Stimulated activated CD4-positive, alpha-beta T cell treated with anti-CD3 and anti-CD28 coated beads, Interleukin-1b, Interleukin-23, amount 100 ng/mL, for 48 hours (primary cell): Measurements from ENCODE around the gene MBNL2.

ENCODE experiments used
- DNase-seq: peaks from one replicate; pipeline ENCODE4 v3.0.0-alpha.2; 2020

Gene MBNL2

DNA sequence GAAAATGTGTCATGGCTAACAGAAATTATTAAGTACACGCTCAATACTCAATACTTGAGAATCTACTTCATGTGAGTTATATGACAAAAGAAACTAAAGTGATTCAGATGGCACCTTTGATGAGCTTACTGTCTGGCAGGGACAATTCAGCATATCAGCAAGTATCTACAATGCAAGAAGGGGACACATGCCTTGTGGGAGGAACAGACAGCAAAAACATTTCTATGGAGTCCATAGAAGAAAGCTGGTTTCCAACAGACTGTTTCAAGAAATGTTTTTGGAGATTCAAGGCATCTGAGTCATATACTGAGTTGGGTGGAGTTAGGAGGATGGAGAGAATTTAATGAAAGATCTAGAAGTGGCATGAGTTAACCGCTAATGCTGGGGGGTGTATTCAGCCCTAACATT lies 54.7 kb downstream of the MBNL2 start:
- no peak for DNase-seq

DNA sequence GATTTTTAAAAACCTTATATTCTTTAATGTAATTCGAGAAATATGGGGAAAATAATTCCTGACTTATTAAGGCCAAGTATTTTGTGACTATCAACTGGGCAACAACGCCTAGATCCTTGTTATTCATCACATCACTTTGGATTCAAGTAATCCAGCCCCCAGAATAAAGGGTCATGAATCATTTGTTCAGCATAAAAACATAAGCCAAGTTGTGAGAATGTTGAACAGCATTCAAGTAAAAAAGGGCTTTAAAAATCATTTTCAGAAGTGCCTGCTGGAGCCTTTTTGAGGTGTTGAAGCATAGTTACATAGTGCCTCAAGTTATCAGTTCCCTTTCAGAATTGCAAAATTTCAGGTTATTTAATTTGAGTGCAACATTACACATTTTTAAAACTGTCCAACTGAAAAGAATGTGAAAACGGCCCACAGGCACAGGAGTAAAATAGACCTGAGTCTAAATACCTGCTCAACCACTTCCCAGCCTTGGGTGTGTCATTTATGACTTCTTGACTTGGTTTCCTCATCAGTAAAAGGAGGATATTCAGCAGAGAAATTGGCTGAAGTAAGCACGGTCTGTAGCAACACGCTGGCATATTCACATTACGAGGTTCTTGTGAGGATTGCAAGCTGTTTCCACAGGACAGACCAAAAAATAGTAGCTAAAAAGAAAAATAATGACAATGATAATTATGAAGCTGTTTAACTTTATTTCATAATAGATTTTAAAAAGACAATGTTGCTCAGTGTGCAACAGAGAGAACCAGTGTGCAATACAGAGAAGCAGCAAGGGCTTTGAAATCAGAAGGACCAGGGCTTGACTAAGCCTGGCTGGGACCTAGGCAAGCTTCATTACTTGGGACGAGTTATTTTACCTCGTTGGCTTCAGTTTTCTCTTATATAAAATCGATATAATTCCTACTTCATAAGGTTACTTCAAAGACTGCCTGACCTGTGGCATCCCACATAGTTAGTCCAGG lies 56.6 kb downstream of the MBNL2 start:
- no peak for DNase-seq

DNA sequence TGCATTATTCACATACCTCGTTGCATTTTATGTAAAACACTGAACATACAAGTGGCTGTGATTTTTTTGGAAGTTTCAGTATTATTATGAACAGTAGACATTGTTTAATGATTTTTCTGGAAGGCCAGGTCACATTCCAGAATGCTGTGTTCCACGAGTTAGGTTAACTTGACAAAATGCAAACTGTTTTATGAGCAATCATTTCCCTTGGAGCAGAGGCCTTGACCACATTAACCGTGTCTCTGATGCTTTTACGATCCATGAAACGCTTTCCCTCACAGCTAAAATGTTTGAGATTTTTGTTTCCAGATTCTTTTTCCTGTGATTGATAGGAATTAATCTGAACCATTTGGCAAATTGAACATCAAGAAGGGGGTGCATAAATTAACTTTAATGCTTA lies 57.8 kb downstream of the MBNL2 start:
- DNase-seq, result no peak

DNA sequence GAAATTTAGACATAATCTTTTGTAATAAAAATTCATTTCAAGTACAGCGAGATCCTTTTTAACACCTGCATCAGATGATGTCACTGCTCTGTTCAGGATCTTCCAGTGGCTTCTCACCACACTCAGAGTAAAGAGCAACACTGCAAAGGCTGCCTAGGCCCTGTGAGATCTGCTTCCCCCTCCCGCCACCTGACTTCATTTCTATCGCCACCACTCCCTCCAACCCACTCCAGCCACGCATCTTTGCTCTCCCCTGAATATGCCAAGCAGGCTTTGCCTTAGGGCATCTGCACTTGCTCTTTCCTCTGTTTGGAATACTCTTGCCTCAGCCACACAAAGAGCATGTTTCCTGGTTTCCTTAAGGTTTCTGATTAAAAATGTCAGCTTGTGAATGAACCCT lies 58.3 kb downstream of the MBNL2 start:
- no peak for DNase-seq

DNA sequence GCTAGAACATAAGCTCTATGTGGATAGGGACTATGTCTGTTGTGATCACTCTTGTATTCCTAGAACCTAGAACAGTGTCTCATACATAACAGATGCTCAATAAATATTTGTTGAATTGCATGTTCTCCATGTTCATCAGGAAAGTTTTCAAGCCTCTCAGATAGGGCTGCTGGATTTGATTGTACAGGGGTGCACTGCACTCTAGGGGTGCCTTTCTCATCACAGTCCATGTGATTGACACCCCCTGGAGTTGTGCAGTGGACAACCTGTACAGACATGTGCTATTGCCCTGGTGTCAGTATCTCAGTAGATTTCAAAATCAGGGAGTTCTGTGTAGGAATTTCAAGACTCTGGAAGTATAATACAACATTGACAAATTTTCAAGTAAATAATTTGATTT lies 58.9 kb downstream of the MBNL2 start:
- DNase-seq, result no peak

DNA sequence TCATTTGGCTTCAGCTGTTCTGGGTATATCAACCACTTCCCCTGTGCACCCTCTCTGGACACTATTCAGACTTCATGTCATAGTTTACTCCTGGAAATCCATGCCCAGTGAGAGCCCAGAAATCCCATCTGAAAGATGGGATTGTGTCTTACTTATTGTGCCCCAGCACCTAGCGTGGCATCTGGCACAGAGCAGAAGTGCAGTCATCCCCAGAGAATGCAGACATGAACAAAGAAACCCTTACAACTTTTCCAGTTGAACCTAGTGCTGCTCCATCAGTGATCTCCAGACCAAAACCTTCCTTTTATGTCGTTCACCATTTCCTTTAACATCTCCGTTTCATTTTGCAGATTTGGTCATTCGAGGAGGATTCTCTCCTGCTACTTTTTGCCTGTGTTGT lies 60.6 kb downstream of the MBNL2 start:
- no peak for DNase-seq

DNA sequence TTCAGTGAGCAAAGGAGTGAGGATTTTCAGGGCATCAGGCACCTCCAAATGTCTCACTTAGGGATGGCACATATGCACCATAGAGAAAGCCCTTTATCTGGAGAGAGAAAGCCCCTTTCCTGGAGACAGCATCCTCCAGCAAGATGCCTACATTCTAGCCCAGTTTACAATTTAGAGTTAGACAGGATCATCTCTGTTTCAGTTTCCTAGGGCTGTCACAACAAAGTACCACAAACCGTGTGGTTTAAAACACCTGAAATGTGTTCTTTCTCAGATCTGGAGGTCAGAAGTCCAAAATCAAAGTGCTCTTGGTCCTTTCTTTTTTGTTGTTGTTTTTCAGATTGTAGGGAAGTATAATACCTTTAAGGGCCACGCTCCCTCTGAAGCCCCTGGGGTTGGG lies 61.8 kb downstream of the MBNL2 start:
- DNase-seq, result no peak

DNA sequence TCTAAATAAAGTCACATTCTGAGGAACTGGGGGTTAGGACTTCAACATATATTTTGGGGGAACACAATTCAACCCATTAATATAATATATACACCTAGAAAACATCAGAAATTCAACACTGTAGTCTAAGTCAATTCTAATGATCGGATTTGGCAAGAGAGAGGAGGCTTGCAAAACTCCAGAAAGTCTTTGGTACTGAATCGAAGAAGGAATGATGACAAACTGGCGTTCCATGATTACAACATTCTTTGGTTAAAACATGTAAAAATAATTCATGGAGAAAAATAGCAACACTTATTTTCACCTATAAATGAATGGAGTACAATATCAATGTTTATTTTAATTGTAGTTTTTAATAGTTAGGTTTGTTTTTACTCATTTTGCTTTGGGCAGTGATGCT lies 62.4 kb downstream of the MBNL2 start:
- no peak for DNase-seq

DNA sequence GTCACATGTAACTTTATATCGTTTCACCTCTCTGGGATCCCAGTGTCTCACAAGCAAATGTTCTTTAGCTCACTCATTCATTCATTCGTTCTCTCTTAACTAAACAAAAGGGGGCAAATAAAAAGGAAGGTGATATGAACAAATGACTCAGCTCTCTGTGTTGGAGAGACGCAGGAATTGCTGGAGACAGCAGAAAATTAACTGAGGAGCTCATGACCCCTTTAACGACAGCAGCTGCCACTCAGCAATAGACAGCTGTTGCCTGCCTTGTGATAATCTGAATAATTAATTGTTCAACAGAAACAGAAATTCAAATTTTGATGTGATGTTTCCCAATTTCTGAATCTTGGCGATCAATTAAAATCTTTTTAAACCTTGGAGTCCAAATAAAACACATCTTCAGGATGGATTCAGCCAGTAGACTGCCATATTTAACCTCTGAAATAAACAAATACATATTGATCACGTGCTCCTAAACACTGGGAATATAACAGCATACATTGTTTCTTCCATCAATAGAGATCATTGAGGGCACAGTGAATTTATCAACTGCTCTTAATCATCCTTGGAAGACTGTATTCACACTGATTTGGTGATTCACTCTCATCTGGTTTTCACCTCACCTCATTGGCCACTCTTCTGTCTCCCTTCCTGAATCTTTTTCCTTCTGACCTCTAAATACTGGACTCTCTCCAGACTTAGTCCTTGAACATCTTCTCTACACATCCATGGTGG lies 63.3 kb downstream of the MBNL2 start:
- no peak for DNase-seq

DNA sequence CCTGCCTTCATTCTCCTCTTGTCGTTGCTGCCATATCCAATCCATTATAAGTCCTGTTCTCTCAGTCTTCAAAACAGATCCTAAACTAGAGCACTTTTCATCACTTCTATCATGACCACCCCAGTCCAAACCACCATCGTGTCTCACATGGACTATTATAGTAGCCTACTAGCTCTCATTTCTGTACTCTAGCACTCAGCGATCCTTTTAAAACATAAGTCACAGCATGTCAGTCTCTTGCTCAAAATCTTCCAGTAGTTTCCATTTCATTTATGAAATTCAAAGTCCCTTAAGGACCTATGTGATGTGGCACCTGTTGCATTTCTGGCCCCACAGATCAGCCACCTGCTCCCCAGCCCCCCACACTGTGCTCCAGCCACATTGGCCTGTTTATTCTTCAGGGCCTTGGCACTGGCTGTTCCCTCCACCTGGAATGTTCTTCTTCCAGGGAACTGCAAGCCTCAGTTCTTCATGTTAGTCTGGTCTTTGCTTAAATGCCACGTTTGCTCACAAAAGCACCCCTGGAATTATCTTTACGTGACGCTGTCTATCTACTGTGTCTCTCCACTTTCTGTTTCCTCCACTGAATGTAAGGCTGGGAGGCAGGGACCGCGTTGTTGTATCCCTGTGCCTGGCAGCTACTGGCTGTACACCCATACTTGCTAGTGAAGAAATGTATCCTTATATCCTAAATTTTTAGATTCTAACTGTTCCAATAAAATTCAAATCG lies 64.3 kb downstream of the MBNL2 start:
- no peak for DNase-seq

DNA sequence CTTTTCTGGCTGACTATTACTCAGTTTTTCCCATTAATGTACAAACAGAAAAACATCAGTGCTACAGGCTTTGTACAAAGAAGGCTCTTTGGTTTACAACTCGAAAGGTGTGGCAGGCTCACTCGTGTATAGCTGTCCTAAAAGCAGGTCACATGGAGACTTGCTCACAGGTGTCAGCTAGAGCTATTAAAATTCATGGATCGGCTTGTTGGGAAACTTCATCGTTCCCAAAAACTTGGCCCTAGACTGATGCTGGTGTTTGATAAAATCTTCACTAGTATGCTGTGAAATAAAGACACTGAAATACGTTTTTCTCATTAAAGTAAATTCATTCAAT lies 64.9 kb downstream of the MBNL2 start:
- no peak for DNase-seq

DNA sequence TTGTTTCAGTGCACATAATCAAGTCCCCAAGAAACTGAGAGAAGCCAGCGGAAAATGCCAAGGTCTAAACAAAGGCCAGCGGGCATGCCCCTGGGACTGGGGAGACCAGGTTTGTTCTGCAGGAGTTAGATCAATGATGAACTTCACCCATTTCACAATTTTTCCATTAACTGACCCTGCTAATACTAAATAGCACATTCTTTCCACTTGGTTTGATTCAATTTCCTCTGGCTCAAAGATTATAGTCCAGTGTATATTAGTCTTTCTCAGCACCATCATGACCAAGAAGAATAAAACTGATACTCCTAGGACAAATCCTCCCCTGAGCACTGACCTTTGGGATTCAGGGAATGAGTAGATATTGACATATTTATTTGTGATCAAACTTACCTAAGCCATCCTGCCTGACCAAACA lies 66.4 kb downstream of the MBNL2 start:
- DNase-seq, result no peak

DNA sequence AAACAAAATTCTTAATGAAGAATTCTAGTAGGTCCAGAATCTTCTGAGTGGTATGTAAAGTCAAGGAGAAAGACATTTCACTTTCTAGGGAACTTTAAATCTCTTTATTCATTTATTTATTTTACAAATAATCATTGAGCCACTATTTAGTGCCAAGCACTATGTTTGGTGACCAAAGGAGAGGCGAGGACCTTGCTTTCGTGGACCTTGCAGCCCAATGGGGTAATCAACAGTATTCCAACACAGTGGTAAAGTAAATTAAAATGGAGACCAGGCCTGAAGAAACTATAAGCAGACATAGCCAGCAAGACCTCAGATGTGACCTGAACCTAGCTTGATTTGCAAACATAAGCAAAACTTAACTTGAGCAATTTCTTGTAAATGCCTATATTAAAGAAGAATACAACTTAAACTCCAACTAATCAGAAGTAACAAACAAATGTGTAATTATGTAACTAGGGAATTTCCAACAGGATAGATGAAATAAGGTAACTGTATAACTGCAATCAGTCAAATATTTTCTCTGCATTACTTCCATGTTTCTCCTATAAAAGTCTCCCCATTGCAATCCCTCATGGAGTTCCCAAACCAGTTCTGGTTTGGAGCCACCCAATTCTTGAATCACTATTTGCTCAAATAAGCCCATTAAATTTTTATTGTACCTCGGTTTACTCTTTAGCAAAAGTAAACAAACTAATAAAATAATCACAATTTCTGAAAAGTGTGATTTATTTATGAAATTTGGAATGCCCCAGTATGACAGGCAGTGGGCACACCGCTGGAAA lies 67.6 kb downstream of the MBNL2 start:
- no peak for DNase-seq

DNA sequence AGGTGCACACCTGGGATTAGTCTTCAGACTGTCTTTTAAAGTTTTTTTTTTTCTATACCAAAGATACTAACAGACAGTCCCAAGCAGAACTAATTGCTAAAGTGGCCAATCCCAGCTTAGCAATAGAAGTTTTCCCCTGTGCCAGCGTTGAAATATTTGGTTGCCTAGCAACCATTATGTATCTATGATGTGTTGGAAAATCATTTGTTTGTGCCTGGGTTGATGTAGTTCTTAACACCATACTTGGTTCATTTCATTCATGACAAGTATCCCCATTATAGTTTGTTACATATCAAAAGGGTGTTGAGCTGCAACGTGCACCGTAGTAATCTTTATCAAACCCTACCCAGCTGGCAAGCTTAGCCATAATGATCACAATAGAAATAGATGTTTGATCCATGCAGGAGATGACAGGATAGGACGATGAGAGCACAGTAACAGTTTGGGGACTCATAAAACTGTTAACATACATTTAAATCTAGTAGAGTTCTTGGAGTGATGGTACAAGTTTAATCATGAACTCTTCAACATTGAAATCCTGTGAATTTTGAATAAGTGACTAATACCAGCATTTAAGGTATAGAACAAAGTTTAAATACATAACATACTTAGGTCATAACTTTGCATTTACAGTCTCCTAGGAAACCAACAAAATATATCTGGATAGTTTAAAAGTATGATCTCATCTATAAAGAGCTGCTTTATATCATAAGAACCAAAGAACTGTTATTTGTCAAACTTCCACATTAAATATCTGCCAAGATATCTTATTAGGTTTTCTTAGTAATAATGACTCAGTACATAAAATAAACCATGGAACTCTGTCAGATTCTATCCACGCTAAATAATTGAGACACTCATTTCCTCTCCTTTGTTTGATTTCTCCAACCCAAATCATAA lies 73.4 kb downstream of the MBNL2 start:
- no peak for DNase-seq

DNA sequence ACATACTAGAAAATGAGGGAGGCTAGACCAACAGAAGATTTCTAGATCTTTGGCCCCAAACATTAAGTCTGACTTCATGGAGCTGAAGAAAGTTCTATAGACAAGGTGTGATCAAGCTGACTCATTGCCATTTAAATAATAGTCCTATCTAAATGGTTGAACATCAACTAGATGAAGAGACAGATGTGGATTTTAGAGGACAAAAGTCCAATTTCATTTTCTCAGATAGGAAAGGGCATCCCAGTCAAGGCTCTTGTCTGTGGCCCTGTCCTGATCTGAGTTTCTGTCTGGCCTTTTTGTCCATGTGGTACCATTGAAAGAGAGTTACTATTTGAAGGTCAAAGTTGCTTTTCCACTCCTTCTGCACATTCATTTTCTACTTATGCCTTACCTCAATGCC lies 74.6 kb downstream of the MBNL2 start:
- DNase-seq, result no peak

DNA sequence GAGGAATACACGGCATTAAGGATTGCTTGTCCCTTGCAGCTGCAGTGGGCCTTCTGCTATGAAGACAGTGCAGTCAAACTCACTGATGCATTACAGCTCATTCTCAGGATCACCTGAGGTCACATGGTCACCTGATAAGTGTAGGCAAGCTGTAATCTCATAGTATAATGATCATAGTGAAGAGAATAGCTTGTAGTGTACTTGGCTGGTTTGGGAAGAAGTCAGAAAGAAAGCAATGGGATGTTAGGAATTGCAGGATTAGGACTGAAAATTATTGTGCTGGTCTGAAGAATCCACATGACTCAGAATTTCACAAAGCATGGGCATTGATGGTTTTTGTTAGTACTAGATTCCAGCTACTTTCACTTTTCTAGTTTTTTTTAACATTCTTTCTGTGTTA lies 76.7 kb downstream of the MBNL2 start:
- no peak for DNase-seq

DNA sequence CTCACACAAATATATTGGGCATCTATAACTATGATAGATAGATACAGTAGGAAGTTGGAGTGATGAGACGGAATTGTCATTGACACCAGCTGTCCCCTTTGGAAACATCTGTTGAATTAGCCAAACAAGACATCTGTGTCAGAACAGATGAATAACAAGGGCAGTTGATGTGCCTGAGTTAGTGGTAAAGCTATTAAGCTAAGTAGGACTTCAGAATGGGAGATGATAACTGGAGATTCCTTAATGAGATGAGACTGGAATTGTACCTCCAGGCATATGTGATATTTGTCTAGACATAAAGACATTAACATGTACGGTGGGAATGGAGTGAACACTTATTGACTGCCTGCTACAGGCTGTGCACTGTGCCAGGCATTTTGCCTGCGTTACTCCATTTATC lies 78.7 kb downstream of the MBNL2 start:
- no peak for DNase-seq

DNA sequence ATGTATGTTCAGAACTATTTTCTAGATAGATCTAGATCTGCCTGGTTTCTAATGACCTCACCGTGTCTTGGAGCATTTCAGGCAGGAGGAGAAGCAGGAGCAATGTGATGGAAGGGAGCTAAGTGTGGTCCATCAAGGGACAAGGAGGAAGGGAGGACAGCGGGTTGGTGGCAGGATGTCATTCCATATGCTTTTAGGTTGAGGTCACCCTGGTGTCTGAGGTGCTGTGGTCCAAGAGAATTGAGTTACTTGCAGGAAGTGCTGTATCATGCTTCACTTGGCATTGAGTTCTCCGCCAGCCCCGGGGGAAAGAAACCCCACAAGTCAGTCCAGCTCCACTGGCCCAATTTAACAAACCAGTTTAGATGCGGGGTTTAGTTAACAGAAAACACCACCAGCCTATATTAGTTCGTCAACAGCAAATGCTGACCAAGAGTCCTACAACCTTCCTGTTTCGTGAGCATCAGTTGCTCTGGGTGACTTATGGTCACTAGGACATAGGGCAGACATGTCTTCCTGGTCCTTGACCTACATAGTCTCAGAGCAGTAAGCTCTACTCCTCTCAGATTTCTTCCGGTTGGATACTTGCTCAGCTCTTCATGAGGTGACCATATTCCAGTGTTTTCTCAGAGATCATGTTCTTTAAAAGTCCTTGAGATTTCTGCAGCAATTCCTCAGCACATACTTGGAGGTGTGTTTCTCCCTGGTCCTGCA lies 79.4 kb downstream of the MBNL2 start:
- DNase-seq, result no peak

DNA sequence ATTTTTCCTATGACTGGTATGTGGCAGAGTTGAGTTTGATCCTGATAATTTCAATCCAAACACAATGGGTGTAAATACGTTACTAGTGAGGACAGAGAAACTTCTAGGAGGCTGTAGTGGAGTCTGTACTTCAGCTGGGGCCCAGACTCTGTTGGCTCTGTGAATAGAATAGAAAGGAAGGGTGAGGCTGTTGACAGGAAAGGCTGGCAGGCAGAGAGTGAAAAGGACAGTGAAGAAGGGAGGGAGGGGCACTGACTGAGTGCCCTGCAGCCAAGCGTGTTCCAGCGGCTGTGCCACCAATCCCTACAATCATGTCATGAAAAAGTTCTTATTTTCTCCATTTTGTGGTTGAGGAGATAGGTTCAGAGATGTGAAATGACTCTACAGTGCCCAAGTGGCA lies 80.5 kb downstream of the MBNL2 start:
- no peak for DNase-seq

DNA sequence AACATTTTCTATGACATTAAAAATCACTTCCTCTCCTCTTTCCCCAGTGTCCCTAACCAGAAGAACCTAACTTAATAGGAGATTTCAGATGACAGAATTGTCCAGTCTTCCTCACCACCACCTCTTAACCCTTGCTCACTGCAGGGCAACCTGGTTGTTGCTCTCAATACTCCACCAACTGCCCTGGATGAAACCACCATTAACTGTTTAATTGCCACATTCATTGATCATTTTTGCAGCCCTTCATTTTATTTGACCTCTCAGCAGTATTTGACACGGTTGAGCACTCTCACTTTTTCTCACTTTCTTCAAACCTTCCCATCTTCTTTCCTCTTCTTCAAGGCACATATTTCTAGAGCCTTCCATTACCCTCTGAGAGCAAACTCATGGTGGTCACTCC lies 84.0 kb downstream of the MBNL2 start:
- no peak for DNase-seq

DNA sequence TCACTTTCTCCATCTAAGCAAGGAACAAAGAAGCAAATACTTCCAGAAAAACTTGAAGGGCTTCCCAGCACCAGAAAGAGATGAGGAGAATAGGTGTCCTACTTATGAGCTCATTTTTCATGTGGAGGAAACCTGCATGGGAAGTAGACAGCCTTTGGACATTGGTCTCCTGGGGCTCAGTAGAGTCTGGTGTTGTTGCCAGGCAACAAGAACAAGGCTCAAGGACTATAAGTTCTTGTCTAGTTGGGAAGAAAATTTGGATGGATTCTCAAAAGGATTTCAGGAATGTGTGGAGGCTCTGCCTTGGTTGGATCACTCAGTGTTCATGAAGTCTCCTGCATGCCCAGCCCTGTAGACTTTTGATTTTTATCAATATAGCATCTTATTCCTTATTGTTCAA lies 84.5 kb downstream of the MBNL2 start:
- DNase-seq, result no peak
